Measurements from ENCODE around the gene CLNS1A. TPM values are rescaled to one million over a fixed set of nuclear protein-coding genes. Genes with fewer than 3 reads are reported as not detected.

Gene CLNS1A
- total and polyA plus RNA-seq, 9 of the 15 experiments (the other 6 are each of a cell fraction or from before 2014, with no cell fraction given), result 146 to 472 (median 345) TPM

DNA sequence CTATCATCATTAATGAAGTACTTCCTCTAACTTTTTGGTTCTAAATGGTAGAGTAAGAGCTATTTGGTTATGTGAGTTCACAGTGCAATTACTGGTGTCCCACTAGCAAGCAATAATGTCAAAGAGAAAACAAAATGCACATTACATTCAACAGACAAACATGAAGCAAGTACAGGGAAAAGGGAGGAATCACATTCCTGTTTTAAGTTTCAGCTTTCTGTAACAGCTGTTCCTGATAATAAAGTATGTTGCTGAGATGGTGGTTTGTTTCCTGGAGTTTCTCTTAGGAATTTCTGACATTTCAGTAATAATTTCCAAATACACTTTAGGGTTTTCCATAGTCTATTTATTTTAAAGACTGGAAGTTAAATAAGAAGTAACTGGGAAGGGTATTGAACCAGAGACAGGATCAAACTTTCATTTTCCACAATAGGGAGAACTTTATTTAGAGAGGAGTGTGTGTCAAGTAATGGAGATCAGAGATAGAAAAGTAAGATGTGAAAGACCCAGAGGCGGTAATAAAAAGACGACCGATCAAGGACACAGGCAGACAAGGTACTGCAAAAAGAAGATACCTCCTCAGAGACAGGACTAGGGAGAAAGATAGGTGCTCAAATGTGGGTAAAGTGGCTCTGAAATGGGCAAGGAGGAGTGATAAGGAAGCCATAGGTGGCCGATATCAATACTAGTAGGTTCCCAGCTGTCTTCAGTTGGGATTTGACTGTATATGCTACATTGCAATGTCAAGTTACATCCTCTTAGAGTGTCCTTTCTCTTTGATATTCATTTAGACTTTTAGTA lies 20.8 kb upstream of the CLNS1A start (continued):
- TF ChIP-seq ETV6 (IDR thresholded peaks at IDR 0.05; ENCODE audit: borderline replicate concordance in 1 of 2, low read depth in 2 of 2, low read length in 1 of 2) (no peak), ETV6 (CRISPR knock-in tag; IDR thresholded peaks at IDR 0.05; ENCODE audit: borderline replicate concordance) (no peak)

DNA sequence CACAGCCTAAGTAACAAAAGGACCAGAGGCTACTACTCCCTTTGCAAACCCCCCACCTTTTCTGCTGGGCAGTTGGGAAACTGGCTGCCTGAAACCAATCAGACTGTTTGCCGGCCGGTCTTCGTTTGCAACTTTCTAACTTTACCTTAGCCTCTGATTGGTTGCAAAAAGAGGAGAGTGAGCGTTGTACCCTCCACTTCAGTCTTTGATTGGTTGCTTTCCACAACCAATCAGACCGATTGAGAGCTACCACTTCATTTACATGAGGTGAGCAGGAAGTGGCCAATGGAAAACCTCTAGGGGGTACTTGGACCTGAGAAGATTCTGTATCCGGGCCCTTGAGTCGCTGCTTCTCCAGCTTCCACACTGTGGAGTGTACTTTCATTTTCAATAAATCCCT lies 18.8 kb upstream of the CLNS1A start:
- no peak overlapping the region for H3K4me2 ChIP-seq (ENCODE audit: insufficient read depth, low read length)
- no peak overlapping the region for H3K9ac ChIP-seq (ENCODE audit: insufficient read depth in 1 of 2, low read depth in 2 of 2, low read length in 2 of 2)
- no peaks in the 10 kb centered on the region for H4K20me1 ChIP-seq (replicated peaks; ENCODE audit: control insufficient read depth, insufficient read depth, low read length)
- ChIA-PET CTCF (ENCODE audit: low intra/inter-chr PET ratio) (interaction anchor here (0.6 kb wide), 1 partner anchor 108 kb away, joined by 3 read pairs; no protein-coding TSS in a partner anchor), POLR2A (no interaction called here)
- no peaks in the 10 kb centered on the region for H3K9me3 ChIP-seq (replicated peaks; ENCODE audit: control insufficient read depth, insufficient read depth, low read depth, low read length)
- H3K9me1 ChIP-seq (ENCODE audit: control insufficient read depth, insufficient read depth, low read length), result no peaks in the 10 kb centered on the region
- WGBS (ENCODE audit: insufficient coverage, low coverage, missing lambda C conversion rate), result 44% methylated on average over 5 of the region's 7 CpGs
- no TSS peak for BruUV-seq (replicated peaks)
- no peak overlapping the region for H3K4me3 ChIP-seq
- intact Hi-C loops (cut with micrococcal nuclease) (loop anchor here (10.0 kb wide), 1 partner anchor 388 kb away; no protein-coding TSS in a partner anchor), in situ Hi-C loops (cut with MboI) (no loop called here)
- no peaks in the 10 kb centered on the region for H3K79me2 ChIP-seq (ENCODE audit: control insufficient read depth, insufficient read depth, low read length)
- FAIRE-seq (no peak), DNase-seq (ENCODE audit: extremely low read depth in 1 of 4, low spot score in 3 of 4) (peak in 1 of 4 experiments; percentile 38), ATAC-seq (peak; percentile 40)
- H3K27ac ChIP-seq (ENCODE audit: extremely low read depth, low read depth, low read length), result no peak overlapping the region
- H2AFZ ChIP-seq (ENCODE audit: low read depth, low read length), result peak overlapping the region; percentile 62
- H3K36me3 ChIP-seq (ENCODE audit: control insufficient read depth, insufficient read depth, low read length), result no peaks in the 10 kb centered on the region
- H3K27me3 ChIP-seq (ENCODE audit: control insufficient read depth in 2 of 2, insufficient read depth in 2 of 2, low read length in 2 of 2), result no peaks in the 10 kb centered on the region
- H3K4me1 ChIP-seq (replicated peaks in 1 of 2; ENCODE audit: control insufficient read depth in 2 of 2, insufficient read depth in 2 of 2, low read length in 2 of 2), result peaks cover 3 to 8% of the 10 kb centered on the region in 2 experiments; a peak in 3 of 5 replicates
- no peak for TF ChIP-seq SP2 (IDR thresholded peaks at IDR 0.05; ENCODE audit: extremely low read depth, low read depth, low read length, poor library complexity, severe bottlenecking)
- no peak for TF ChIP-seq ETV1 (tag; conservative IDR thresholded peaks at IDR 0.05; ENCODE audit: low read depth)
- no peak for TF ChIP-seq ZSCAN32 (CRISPR knock-in tag; IDR thresholded peaks at IDR 0.05)
- TF ChIP-seq, protein P1, sequence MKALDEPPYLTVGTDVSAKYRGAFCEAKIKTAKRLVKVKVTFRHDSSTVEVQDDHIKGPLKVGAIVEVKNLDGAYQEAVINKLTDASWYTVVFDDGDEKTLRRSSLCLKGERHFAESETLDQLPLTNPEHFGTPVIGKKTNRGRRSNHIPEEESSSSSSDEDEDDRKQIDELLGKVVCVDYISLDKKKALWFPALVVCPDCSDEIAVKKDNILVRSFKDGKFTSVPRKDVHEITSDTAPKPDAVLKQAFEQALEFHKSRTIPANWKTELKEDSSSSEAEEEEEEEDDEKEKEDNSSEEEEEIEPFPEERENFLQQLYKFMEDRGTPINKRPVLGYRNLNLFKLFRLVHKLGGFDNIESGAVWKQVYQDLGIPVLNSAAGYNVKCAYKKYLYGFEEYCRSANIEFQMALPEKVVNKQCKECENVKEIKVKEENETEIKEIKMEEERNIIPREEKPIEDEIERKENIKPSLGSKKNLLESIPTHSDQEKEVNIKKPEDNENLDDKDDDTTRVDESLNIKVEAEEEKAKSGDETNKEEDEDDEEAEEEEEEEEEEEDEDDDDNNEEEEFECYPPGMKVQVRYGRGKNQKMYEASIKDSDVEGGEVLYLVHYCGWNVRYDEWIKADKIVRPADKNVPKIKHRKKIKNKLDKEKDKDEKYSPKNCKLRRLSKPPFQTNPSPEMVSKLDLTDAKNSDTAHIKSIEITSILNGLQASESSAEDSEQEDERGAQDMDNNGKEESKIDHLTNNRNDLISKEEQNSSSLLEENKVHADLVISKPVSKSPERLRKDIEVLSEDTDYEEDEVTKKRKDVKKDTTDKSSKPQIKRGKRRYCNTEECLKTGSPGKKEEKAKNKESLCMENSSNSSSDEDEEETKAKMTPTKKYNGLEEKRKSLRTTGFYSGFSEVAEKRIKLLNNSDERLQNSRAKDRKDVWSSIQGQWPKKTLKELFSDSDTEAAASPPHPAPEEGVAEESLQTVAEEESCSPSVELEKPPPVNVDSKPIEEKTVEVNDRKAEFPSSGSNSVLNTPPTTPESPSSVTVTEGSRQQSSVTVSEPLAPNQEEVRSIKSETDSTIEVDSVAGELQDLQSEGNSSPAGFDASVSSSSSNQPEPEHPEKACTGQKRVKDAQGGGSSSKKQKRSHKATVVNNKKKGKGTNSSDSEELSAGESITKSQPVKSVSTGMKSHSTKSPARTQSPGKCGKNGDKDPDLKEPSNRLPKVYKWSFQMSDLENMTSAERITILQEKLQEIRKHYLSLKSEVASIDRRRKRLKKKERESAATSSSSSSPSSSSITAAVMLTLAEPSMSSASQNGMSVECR (CRISPR knock-in tag; IDR thresholded peaks at IDR 0.05), result no peak
- TF ChIP-seq ZNF354B (CRISPR knock-in tag; IDR thresholded peaks at IDR 0.05), result no peak
- TF ChIP-seq HNRNPL (IDR thresholded peaks at IDR 0.05; ENCODE audit: low read depth, low read length), result no peak
- TF ChIP-seq CEBPB (tag; IDR thresholded peaks at IDR 0.05), result no peak
- TF ChIP-seq ILK (tag; IDR thresholded peaks at IDR 0.05; ENCODE audit: borderline replicate concordance, low read depth), result no peak
- TF ChIP-seq ZNF75A (CRISPR knock-in tag; IDR thresholded peaks at IDR 0.05), result no peak
- no peak for TF ChIP-seq HDAC6 (IDR thresholded peaks at IDR 0.05; ENCODE audit: low read depth, low read length)
- TF ChIP-seq NUFIP1 (IDR thresholded peaks at IDR 0.05; ENCODE audit: partially characterized antibody), result no peak
- TF ChIP-seq, protein P2, sequence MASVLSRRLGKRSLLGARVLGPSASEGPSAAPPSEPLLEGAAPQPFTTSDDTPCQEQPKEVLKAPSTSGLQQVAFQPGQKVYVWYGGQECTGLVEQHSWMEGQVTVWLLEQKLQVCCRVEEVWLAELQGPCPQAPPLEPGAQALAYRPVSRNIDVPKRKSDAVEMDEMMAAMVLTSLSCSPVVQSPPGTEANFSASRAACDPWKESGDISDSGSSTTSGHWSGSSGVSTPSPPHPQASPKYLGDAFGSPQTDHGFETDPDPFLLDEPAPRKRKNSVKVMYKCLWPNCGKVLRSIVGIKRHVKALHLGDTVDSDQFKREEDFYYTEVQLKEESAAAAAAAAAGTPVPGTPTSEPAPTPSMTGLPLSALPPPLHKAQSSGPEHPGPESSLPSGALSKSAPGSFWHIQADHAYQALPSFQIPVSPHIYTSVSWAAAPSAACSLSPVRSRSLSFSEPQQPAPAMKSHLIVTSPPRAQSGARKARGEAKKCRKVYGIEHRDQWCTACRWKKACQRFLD (CRISPR knock-in tag; IDR thresholded peaks at IDR 0.05), result no peak
- no peak for TF ChIP-seq ARID1B (IDR thresholded peaks at IDR 0.05)

All from K562 (cell line).